GM12891 (cell line): ENCODE data around the gene ABHD2.

ENCODE experiments used
- DNase-seq: peaks from one replicate; pipeline ENCODE4 v3.0.0; 2011; ENCODE audit warnings: low spot score; ENCODE audit not compliant: insufficient read length
- FAIRE-seq: peaks from 2 replicates; lab custom pipeline; 2011; peaks lifted over from hg19 to GRCh38; lab: Jason Lieb, UNC
- PAX5 ChIP-seq: IDR thresholded peaks from 2 replicates; pipeline ENCODE4 v1.6.1; 2011; ENCODE audit warnings: low read length, moderate library complexity, mild to moderate bottlenecking; ENCODE audit not compliant: insufficient read depth, severe bottlenecking
- POLR2A ChIP-seq: IDR thresholded peaks from 2 replicates; pipeline ENCODE4 v1.6.1; 2011; ENCODE audit warnings: low read depth, low read length, control low read depth
- POLR2AphosphoS5 ChIP-seq: IDR thresholded peaks from 2 replicates; pipeline ENCODE4 v1.6.1; 2011; ENCODE audit warnings: low read depth, low read length, control low read depth
- POU2F2 ChIP-seq: IDR thresholded peaks from 2 replicates; pipeline ENCODE4 v1.6.1; 2011; ENCODE audit warnings: low read depth, mild to moderate bottlenecking, control low read depth, low read length, moderate library complexity
- SPI1 ChIP-seq: IDR thresholded peaks from 2 replicates; pipeline ENCODE4 v1.6.1; 2011; ENCODE audit warnings: low read depth, low read length, control low read depth
- TAF1 ChIP-seq: IDR thresholded peaks from 2 replicates; pipeline ENCODE4 v1.6.1; 2011; ENCODE audit warnings: low read depth, low read length, control low read depth

The ABHD2 gene

GRCh38 chr15:89110060-89110459 is 21.8 kb downstream of the ABHD2 start:
- no peak for TF ChIP-seq SPI1
- no peak for TF ChIP-seq POU2F2
- no peak for TF ChIP-seq PAX5
- TF ChIP-seq POLR2A = no peak
- TF ChIP-seq TAF1 = no peak
- TF ChIP-seq POLR2AphosphoS5 = no peak
- FAIRE-seq (no peak), DNase-seq (no peak)

DNA sequence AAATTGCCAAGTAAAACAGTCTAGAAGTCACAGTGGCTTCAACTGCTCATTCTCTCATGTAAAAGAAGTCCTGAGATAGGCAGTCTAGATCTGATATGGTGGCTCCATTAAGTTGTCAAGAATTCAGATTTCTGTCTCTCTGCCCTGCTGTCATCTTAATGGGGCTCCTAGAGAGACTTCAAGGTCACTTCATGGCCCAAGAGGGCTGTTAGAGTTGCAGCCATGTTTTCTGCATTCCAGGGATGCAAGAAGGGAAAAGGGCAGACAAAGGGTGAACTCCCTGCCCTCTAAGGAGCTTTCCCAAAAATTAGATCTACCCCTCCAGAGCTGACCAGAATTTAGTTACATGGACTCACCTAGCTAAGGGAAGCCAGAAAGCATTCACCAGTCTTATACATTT is 23.1 kb downstream of the ABHD2 start:
- FAIRE-seq (no peak), DNase-seq (no peak)
- TF ChIP-seq POU2F2 (no peak), POLR2AphosphoS5 (no peak), SPI1 (no peak), POLR2A (no peak), TAF1 (no peak), PAX5 (no peak)

GRCh38 chr15:89111961-89112340 is 23.7 kb downstream of the ABHD2 start:
- TF ChIP-seq SPI1 = no peak
- FAIRE-seq (no peak), DNase-seq (no peak)

GRCh38 chr15:89112341-89112971 is 24.2 kb downstream of the ABHD2 start:
- no peak for DNase-seq
- TF ChIP-seq SPI1 (no peak), POU2F2 (no peak), TAF1 (no peak), POLR2A (no peak), PAX5 (no peak), POLR2AphosphoS5 (no peak)
- FAIRE-seq = no peak

DNA sequence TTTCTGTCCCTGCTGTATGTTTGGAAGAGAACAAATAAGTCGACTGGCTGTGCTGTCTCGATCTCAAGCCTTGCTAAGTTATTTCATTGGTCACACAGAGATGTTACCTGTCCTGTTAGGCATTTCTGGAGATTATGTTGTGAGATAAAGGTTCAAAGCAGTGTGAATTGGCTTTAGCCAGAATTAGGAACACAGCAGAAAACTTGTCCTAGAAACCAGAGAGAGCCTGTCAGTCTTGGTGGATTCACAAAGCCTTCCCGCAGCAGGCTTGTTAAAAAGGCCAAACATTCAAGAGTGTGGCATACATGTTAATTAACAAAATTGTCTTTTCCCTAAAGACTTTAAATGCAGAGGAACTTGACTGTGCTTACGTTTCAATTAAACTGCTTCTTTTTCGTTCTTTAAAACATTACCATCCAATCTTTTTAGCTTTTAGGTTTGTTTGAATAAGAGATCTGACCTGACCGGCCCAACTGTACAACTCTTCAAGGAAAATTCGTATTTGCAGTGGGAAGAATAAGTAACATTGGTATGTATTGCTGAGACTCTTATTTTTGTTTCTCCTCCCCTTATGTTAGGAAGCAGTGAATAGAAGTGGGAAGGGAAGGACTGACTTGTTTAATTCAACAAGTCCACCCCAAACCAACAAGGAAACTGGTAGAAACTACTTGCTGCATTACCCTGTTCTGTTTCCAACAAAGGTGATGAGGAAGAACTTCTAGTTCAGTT is 25.2 kb downstream of the ABHD2 start:
- DNase-seq (no peak), FAIRE-seq (no peak)
- TF ChIP-seq POLR2A (no peak), POLR2AphosphoS5 (no peak), TAF1 (no peak), PAX5 (no peak), SPI1 (no peak), POU2F2 (no peak)

DNA sequence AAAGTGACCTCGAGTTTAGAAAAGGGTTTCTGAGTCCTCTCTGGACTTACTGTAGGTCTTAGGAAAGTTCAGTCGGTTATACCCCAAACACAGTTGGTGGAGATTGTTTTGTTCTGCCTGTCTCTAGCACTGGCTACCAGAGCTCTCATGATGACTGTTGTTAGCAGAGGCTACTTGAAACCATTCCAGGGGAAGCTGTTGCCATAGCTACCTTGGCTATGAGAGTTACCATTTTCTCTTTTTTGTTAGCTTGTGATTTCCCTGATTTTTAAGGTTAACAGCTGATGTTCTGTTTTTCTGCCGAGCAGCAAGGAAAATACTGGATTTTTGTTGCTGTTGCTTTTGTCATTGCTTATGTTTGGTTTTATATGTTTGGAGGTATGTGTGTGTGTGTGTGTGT is 26.7 kb downstream of the ABHD2 start:
- FAIRE-seq (no peak), DNase-seq (no peak)
- TF ChIP-seq POLR2A (no peak), PAX5 (no peak), POLR2AphosphoS5 (no peak), POU2F2 (no peak), TAF1 (no peak), SPI1 (no peak)

DNA sequence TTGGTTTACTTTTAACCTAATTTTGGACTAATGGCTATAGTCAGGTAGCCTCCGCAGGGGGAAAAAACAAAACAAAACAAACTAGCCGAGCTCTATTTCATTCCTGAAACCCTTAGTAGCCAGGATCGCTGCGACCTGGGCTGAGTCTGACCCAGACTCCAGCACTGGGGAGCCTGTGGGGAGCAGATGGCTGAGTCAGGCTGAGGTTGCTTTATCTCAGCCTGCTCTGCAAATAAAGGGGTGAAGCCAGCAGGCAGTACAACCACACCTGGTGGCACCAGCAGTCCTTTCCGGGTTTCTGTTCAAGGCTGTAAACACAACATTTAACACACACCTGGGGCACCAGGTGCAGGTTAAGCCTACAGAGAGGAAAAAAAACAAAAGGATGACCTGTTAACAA is 27.3 kb downstream of the ABHD2 start:
- FAIRE-seq (no peak), DNase-seq (no peak)
- TF ChIP-seq TAF1 (no peak), POLR2AphosphoS5 (no peak), SPI1 (no peak), PAX5 (no peak), POU2F2 (no peak), POLR2A (no peak)

- no peak for DNase-seq
Measured at GRCh38 chr15:89116404-89116803, 28.1 kb downstream of the ABHD2 start.

GRCh38 chr15:89117790-89118189 is 29.5 kb downstream of the ABHD2 start:
- TF ChIP-seq TAF1 (no peak), POU2F2 (no peak), PAX5 (no peak), POLR2AphosphoS5 (no peak), SPI1 (no peak)
- DNase-seq (no peak), FAIRE-seq (no peak)

More at GRCh38 chr15:89116404-89116803, 28.1 kb downstream of the ABHD2 start:
- TF ChIP-seq POLR2A (no peak), POU2F2 (no peak), POLR2AphosphoS5 (no peak), TAF1 (no peak), SPI1 (no peak), PAX5 (no peak)
- no peak for FAIRE-seq

DNA sequence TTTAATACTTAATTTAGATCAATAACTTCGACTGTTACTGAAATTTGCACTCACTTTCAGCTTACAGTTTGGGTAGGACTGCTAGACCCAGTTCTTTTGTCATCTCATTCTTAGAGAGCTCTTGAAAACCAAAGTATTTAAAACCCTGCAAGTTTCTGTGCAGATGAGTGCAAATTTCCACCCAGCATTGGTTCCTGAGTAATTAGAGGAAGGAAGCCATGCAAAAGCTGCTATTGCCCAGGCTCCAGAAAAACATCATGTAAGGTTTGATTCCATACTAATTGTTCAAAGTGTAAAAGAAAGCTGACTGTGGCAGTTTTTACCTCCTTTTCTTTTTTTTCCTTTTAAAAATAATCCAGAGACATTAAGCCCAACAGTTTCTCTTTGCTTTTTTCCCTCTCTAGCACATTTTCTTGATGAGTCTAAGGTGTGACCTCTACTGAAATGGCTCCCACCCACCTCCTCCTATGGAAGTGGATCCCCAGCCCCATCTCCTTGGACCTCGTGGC is 30.3 kb downstream of the ABHD2 start:
- DNase-seq (no peak), FAIRE-seq (no peak)
- TF ChIP-seq POLR2AphosphoS5 (no peak), SPI1 (no peak), TAF1 (no peak), POU2F2 (no peak)
